PC-3 (cell line): ENCODE results near the gene SH2B3. TPM values are rescaled to one million over a fixed set of nuclear protein-coding genes. Genes with fewer than 3 reads are reported as not detected.
"Not testable (repeated sequence)": the region's sequence is repeated elsewhere in the genome, so short reads cannot be mapped to it uniquely, and the experiment has no call there.

ENCODE experiments used
- ATAC-seq: fragments of 200-7000 bp; cut with Tn5 transposase; 2 replicates; pipeline ENCODE4 v1.9.1; 2020; ENCODE audit warnings: mild to moderate bottlenecking, moderate library complexity
- BruUV-seq: library from RNA; stranded (reverse); fragments of 400-500 nt; replicated peaks from 2 replicates; lab custom pipeline; 2021; lab: Mats Ljungman, UMichigan
- CTCF ChIA-PET: fragments of 300-600 bp; sonication (Branson Sonifier 250); formaldehyde crosslinking; loops from one replicate; lab custom pipeline; 2022; ENCODE audit warnings: antibody characterized with exemption; lab: Charles Lee
- POLR2A ChIA-PET: fragments of 300-600 bp; sonication (Branson Sonifier 250); formaldehyde crosslinking; loops from one replicate; lab custom pipeline; 2022; ENCODE audit warnings: antibody characterized with exemption; ENCODE audit not compliant: unreplicated experiment; lab: Charles Lee
- DNase-seq: peaks from one replicate; pipeline ENCODE4 v3.0.0-alpha.2; 2015
- H2AFZ ChIP-seq: fragments of 300-600 bp; sonication (generic); 2 replicates; pipeline ENCODE4 v1.6.0; 2016; ENCODE audit warnings: antibody characterized with exemption, low read length
- H3F3A ChIP-seq: fragments of 300-600 bp; sonication (generic); one replicate; pipeline ENCODE4 v1.6.0; 2017; ENCODE audit warnings: antibody characterized with exemption, low read length, control low read depth, mild to moderate bottlenecking; ENCODE audit not compliant: unreplicated experiment
- H3K27ac ChIP-seq: fragments of 300-600 bp; sonication (generic); 2 replicates; pipeline ENCODE4 v1.5.1; 2016; ENCODE audit warnings: mild to moderate bottlenecking, low read length
- H3K27me3 ChIP-seq: fragments of 300-600 bp; sonication (generic); 2 replicates; pipeline ENCODE4 v1.6.1; 2016; ENCODE audit warnings: low read length, mixed read lengths
- H3K36me3 ChIP-seq: fragments of 300-600 bp; sonication (generic); 2 replicates; pipeline ENCODE4 v1.6.1; 2016; ENCODE audit warnings: low read depth, mixed run types, low read length, mixed read lengths
- H3K4me1 ChIP-seq: fragments of 300-600 bp; sonication (generic); 2 replicates; pipeline ENCODE4 v1.5.1; 2016; ENCODE audit warnings: low read length; ENCODE audit not compliant: insufficient read depth
- H3K4me2 ChIP-seq: fragments of 300-600 bp; sonication (generic); 2 replicates; pipeline ENCODE4 v1.6.0; 2016; ENCODE audit warnings: low read length
- H3K4me3 ChIP-seq: fragments of 300-600 bp; sonication (generic); 2 replicates; pipeline ENCODE4 v1.5.1; 2016; ENCODE audit warnings: mild to moderate bottlenecking, low read length, mixed read lengths
- H3K79me2 ChIP-seq: fragments of 300-600 bp; sonication (generic); 2 replicates; pipeline ENCODE4 v1.6.1; 2017; ENCODE audit warnings: low read length, mixed read lengths
- H3K9ac ChIP-seq: fragments of 300-600 bp; sonication (generic); 2 replicates; pipeline ENCODE4 v1.6.0; 2016; ENCODE audit warnings: mild to moderate bottlenecking, low read length
- H3K9me2 ChIP-seq: fragments of 300-600 bp; sonication (generic); replicated peaks from 2 replicates; pipeline ENCODE4 v1.6.1; 2016; ENCODE audit warnings: mixed run types, low read length, mixed read lengths
- H3K9me3 ChIP-seq: fragments of 300-600 bp; sonication (generic); 2 replicates; pipeline ENCODE4 v1.6.1; 2016; ENCODE audit warnings: low read length, mixed read lengths
- H4K20me1 ChIP-seq: fragments of 300-600 bp; sonication (generic); 2 replicates; pipeline ENCODE4 v1.6.1; 2016; ENCODE audit warnings: low read length, mixed read lengths
- CTCF ChIP-seq: fragments of 300-600 bp; sonication (generic); conservative IDR thresholded peaks from 2 replicates; pipeline ENCODE4 v1.5.1; 2017; ENCODE audit warnings: antibody characterized with exemption, low read depth, mild to moderate bottlenecking, low read length
- EZH2 ChIP-seq: fragments of 300-600 bp; sonication (generic); IDR thresholded peaks from one replicate; pipeline ENCODE4 v1.6.1; 2017; ENCODE audit warnings: antibody characterized with exemption, mild to moderate bottlenecking, low read length; ENCODE audit not compliant: unreplicated experiment
- EZH2phosphoT487 ChIP-seq: fragments of 300-600 bp; sonication (generic); IDR thresholded peaks from 2 replicates; pipeline ENCODE4 v1.6.1; 2018; ENCODE audit warnings: mild to moderate bottlenecking, antibody characterized with exemption, low read length, borderline replicate concordance
- intact Hi-C: fragments of 100-400 bp; cut with micrococcal nuclease; formaldehyde crosslinking; loops from 2 replicates; pipeline ENCODE4 v1.9.0; 2023
- total RNA-seq: library from RNA; depleted of rRNA; stranded (reverse); fragments of >200 nt; gene quantifications from 2 replicates; pipeline ENCODE4 v1.2.3, GENCODE V29; 2014; rRNA removed

The SH2B3 gene
- total RNA-seq, 1 experiment from 2014 or later, result 12.9 TPM

- peaks cover 45% of the 10 kb centered on the region for H3K36me3 ChIP-seq
- no peak overlapping the region for H3K9ac ChIP-seq
- ATAC-seq (no peak), DNase-seq (no peak)
- intact Hi-C loops, result no loop called here
- no peaks in the 10 kb centered on the region for H4K20me1 ChIP-seq
- H2AFZ ChIP-seq, result no peak overlapping the region
- no peaks in the 10 kb centered on the region for H3K9me2 ChIP-seq
- H3K9me3 ChIP-seq, result no peaks in the 10 kb centered on the region
- H3K4me2 ChIP-seq, result no peak overlapping the region
- no peak overlapping the region for H3K4me3 ChIP-seq
- H3K79me2 ChIP-seq, result no peaks in the 10 kb centered on the region
- H3F3A ChIP-seq, result no peaks in the 10 kb centered on the region
- no peak overlapping the region for H3K27ac ChIP-seq
- ChIA-PET CTCF (no interaction called here), POLR2A (no interaction called here)
- no TSS peak for BruUV-seq
- peaks cover 9% of the 10 kb centered on the region; the same call in 1 of the 2 replicates for H3K4me1 ChIP-seq
- TF ChIP-seq EZH2, result no peak
- no peak for TF ChIP-seq EZH2phosphoT487
- TF ChIP-seq CTCF, result no peak
- H3K27me3 ChIP-seq, result no peaks in the 10 kb centered on the region
Measured at GRCh38 chr12:111488798-111489197, 83.1 kb downstream of the SH2B3 start.

GRCh38 chr12:111492979-111493378 is 87.3 kb downstream of the SH2B3 start:
- peaks cover 32% of the 10 kb centered on the region for H3K36me3 ChIP-seq
- H2AFZ ChIP-seq, H3K9ac ChIP-seq, H4K20me1 ChIP-seq, H3K79me2 ChIP-seq, H3F3A ChIP-seq, BruUV-seq, H3K4me3 ChIP-seq, H3K9me3 ChIP-seq, intact Hi-C loops, H3K9me2 ChIP-seq, CTCF ChIA-PET, H3K4me1 ChIP-seq, H3K27me3 ChIP-seq, H3K27ac ChIP-seq, H3K4me2 ChIP-seq: not testable (repeated sequence)
- POLR2A ChIA-PET, result interaction anchor here (0.7 kb wide), 1 partner anchor 597 kb away, joined by 3 read pairs; no protein-coding TSS in a partner anchor
- DNase-seq (peak; percentile 60), ATAC-seq (peak; percentile 85)

- Histone ChIP-seq H3K4me2 (no peak overlapping the region), H3K27ac (no peak overlapping the region), H3K9ac (no peak overlapping the region), H3F3A (no peaks in the 10 kb centered on the region), H3K9me2 (no peaks in the 10 kb centered on the region), H3K4me1 (peaks cover 9% of the 10 kb centered on the region; the same call in 1 of the 2 replicates), H3K79me2 (no peaks in the 10 kb centered on the region), H3K27me3 (no peaks in the 10 kb centered on the region), H2AFZ (no peak overlapping the region), H4K20me1 (0 out of 2 replicates have a peak, but pooled peaks cover 3% of the 10 kb centered on the region), H3K36me3 (peaks cover 25% of the 10 kb centered on the region), H3K4me3 (no peak overlapping the region), H3K9me3 (no peaks in the 10 kb centered on the region)
- no peak for TF ChIP-seq CTCF
- no peak for TF ChIP-seq EZH2phosphoT487
- no peak for TF ChIP-seq EZH2
- POLR2A ChIA-PET, result no interaction called here
- intact Hi-C loops, result no loop called here
- CTCF ChIA-PET, result no interaction called here
- no peak for DNase-seq
- ATAC-seq, result no peak
- BruUV-seq, result no TSS peak
Measured at GRCh38 chr12:111494676-111495075, 89.0 kb downstream of the SH2B3 start.

Other genes starting within 250 kb of the SH2B3 start
- gene PHETA1, start 36.8 kb upstream of the SH2B3 start, total RNA-seq, result 18.6 and 22.8 TPM in 2 replicates
- 17.2 and 24.3 TPM in 2 replicates for gene ATXN2, start 193.4 kb downstream of the SH2B3 start, total RNA-seq